ENCODE data around the gene AGPAT1. TPM values are rescaled to one million over a fixed set of nuclear protein-coding genes. Genes with fewer than 3 reads are reported as not detected.
"Not testable (repeated sequence)": the region's sequence is repeated elsewhere in the genome, so short reads cannot be mapped to it uniquely, and the experiment has no call there.

AGPAT1 gene
- total RNA-seq, 1 experiment from 2014 or later: 22.8 TPM

DNA sequence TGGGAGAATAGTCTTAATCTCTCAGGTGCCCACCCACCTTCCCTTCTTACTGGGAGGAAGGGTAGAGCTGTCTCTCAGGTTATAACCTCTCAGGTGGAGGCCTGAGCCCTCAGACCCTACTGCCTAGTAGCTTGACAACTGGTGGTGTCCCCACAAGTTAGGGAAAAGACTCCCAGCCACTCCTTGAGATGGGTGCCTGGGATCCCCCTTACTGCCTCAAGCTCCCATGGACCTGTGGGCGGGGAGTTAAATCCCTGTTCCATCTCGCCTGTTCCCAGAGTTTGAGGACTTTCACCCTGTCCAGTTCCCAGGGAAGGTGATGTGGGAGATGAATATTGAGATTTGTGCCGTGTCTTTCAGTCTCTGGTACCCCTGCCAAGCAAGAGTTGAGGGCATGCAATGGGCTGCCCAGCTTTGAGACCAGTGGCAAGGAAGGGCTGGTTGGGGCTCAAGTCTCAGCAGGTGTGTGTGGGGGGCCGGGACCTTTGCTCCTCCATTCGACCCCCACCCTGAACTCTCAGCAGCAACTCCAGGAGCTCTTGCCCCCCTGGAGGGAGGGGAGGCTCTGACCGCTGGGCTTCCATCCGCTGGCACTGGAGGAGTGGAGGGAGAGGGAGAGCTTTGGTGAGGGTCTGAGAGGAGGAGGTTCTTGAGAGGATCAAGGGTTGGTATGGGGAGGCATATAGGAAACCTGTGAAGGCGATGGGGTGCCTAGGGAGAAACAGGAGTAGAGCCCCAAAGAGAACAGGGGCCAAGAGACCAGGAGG is 15.2 kb upstream of the AGPAT1 start:
- Histone ChIP-seq H3K36me3 (peaks cover 5% of the 10 kb centered on the region; the same call in 1 of the 2 replicates), H3K9me3 (no peaks in the 10 kb centered on the region), H3K27me3 (no peaks in the 10 kb centered on the region), H3K4me3 (no peak overlapping the region)
- no peak for DNase-seq

DNA sequence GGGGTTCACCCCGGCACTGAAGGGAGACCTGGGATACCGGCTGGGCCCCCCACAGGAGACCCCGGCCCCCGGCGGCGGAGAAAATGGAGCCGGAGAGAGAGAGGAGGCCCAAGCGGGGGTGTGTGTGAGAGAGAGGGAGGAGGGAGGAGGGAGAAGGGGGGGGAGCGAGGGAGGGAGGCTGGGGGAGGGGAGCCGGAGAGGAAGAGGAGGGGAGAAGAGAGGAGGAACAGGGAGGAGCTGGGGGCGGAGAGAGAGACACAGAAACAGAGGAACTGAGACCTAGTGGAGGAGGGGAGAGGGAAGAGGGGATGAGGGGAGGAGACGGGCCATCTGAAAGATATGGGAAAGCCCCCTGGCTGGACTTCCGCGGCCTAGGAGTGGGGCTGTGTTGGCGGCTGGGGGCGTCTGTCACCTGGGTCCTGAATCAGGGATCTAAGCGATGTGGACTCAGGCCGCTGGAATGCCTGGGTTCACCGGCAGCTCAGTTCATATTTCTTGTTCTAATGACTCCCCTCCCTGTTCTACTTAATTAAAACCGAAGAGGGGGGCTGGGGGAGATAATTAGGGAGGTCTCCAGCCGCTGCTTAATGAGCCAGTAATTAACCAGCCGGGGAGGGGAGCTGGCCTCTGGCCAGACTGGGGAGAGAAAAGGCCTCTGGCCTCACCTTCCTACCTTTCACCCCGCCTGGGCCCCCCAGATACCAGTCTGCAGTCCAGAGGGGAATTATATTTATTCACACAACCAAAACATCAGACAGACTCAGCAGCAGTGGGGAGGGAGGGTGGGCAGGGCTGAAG is 14.4 kb upstream of the AGPAT1 start, which contains the start of gene PBX2:
PBX2 (minus strand) TSS at position 149 of the 798 bp plus-strand sequence. CDS start 287 bp downstream, outside the sequence.
- peak; percentile 83 for DNase-seq
- no peaks in the 10 kb centered on the region for H3K27me3 ChIP-seq
- no peaks in the 10 kb centered on the region for H3K9me3 ChIP-seq

DNA sequence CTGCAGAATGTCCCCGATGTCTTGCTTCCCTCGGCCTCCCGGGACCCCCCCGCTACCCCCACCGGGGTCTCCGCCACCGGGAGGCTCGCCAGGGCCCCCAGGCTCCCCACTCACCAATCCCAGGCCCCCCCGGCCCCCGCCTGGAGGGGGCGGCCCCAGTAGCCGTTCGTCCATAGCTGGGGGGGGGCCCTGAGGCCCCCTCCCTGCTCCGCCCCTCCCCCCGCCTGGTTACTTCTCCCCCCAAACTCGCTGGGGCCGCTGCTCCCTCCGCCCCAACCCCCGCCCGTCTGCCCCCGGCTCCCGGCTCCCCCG is 13.8 kb upstream of the AGPAT1 start:
- H3K4me3 ChIP-seq: peak overlapping the region; percentile 59
- no peaks in the 10 kb centered on the region for H3K27me3 ChIP-seq
- no peak for DNase-seq
- H3K36me3 ChIP-seq: peaks cover 5% of the 10 kb centered on the region; the same call in 1 of the 2 replicates
- H3K9me3 ChIP-seq: no peaks in the 10 kb centered on the region

More for the DNA sequence above, 14.4 kb upstream of the AGPAT1 start, which contains the start of gene PBX2:
- Histone ChIP-seq H3K36me3 (peaks cover 5% of the 10 kb centered on the region; the same call in 1 of the 2 replicates), H3K4me3 (peak within 1 kb of the TSS; percentile 59)

DNA sequence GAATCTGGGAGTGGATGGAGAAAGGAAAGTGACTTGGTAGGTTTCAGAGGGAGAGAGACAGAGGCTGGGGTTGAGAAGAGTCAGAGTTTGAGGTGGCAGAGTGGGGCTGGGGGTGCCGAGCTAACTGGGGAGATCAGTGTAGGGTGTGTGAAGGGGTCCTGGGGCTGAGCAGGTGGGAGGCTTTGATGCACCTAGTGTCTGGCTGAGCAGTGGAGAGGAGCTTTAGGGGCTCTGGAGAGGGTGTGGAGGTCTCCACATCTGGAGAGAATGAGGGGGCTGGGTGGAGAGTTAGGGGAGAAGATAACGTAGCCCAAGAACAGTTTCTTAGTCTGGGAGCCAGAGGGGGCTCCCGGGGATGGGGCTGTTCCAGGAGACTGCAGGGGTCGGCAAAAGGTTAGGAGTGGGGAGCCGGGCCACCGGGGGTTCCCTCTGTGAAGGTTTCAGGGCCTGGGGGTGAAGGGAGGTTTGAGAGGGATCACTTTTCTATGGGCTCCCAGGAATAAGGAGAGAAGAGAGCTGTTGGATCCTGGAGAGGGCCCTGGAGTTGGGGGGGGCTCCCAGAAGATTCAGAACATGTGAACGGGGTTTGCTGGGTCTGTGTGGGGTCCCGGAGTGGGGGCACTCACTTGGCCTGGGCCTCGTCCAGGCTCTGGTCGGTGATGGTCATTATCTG is 13.3 kb upstream of the AGPAT1 start:
- no peaks in the 10 kb centered on the region for H3K27me3 ChIP-seq
- H3K4me3 ChIP-seq: peak overlapping the region; percentile 59
- peaks cover 5% of the 10 kb centered on the region; the same call in 1 of the 2 replicates for H3K36me3 ChIP-seq
- DNase-seq: no peak
- no peaks in the 10 kb centered on the region for H3K9me3 ChIP-seq

DNA sequence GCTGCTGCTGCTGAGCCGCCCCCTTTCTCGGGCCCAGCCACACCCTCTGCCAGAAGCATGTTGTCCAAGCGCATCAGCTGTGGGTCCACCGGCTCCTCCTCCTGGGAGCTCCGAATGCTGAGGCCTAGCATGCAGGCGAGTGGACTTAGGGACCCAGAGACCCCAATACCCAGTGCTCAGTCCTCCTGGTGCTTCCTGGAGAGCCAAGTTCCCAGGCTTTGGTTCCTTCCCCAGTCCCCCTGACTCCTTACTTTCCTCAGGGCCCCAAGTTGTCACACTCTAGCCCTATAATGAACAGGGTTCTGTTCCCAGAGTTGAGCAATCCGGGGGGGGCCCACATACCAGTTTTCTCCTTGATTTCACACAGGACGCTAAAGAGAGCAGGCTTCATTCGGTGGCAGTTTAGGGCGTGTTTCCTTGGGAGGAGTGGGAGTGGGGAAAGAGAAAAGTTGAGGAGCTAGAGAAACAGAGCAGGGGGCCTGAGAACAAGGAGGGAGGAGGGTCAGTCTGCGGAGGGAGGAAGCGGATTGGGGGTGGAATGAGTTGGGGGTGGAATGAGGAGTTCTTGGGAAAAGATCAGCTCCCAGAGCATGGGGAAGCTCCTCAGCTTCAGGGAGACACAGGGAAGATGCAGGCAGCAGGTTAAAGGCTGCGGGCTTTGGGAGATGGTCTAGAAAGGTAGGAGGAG is 12.6 kb upstream of the AGPAT1 start:
- no peaks in the 10 kb centered on the region for H3K9me3 ChIP-seq
- H3K36me3 ChIP-seq: peaks cover 5% of the 10 kb centered on the region; the same call in 1 of the 2 replicates
- peak overlapping the region; percentile 59 for H3K4me3 ChIP-seq
- no peak for DNase-seq
- no peaks in the 10 kb centered on the region for H3K27me3 ChIP-seq

DNA sequence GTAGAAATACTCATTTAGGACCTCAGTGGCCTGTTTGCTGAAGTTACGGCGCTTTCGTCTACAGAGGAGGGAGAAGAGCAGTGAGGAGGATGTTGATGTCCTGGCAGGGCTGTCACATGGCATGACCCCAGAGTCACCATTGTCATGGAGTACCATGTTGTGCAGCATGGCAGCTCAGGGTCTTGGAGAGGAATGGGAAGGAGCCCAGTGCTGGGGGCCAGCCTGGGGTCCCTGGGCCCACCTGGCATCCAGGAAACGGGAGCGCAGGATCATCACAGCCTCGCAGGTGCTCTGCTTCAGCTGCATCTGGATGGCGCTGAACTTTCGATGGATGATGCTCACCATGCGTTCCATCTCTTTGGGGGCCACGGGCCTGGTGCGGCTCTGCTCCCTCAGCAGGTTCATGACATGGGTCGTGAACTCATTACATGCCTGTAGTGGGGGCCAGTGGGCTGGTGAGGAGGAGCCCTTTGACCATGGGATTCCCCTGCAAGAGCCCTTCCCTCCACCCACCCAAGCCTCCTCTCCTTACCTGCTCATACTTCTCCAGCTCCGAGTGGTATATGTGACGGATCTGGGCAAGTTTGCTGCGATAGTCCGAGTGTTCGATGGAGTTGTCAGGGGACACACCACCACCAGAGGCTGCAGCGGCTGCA is 12.0 kb upstream of the AGPAT1 start:
- H3K4me3 ChIP-seq, H3K27me3 ChIP-seq, H3K9me3 ChIP-seq, DNase-seq, H3K36me3 ChIP-seq: not testable (repeated sequence)

DNA sequence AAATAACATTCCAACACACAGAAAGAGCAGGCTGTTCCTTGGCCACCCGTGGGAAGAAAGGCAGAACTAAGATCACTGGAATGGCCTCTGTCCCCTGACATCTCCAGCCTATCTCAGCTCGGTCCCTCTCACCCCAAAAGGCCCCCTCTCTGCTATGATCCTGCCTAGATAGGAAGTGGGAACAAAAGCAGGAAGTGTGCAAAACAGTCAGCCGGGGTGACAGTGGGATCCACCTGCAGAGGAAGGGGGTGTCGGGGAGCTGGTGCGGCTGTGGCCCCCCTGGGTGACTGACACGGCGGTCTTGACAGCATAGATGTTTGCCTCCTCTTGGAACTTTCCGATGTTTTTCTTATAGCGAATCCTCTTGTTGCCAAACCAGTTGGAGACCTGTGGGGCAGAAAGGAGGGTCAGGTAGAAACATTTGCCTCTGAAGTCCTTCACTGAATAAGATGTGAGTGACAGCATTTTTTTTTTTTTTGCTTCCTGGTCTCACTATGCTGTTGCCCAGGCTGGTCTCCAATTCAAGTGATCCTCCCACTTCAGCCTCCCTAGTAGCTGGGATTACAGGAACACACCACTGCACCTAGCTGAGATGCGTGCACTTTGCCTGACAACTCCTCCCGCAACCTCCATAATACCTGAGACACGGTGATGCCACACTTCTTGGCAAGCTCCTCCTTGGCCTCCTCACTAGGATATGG is 11.3 kb upstream of the AGPAT1 start:
- H3K9me3 ChIP-seq: no peaks in the 10 kb centered on the region
- DNase-seq: no peak
- no peaks in the 10 kb centered on the region for H3K27me3 ChIP-seq
- H3K36me3 ChIP-seq: peaks cover 5% of the 10 kb centered on the region; the same call in 1 of the 2 replicates
- no peak overlapping the region for H3K4me3 ChIP-seq

DNA sequence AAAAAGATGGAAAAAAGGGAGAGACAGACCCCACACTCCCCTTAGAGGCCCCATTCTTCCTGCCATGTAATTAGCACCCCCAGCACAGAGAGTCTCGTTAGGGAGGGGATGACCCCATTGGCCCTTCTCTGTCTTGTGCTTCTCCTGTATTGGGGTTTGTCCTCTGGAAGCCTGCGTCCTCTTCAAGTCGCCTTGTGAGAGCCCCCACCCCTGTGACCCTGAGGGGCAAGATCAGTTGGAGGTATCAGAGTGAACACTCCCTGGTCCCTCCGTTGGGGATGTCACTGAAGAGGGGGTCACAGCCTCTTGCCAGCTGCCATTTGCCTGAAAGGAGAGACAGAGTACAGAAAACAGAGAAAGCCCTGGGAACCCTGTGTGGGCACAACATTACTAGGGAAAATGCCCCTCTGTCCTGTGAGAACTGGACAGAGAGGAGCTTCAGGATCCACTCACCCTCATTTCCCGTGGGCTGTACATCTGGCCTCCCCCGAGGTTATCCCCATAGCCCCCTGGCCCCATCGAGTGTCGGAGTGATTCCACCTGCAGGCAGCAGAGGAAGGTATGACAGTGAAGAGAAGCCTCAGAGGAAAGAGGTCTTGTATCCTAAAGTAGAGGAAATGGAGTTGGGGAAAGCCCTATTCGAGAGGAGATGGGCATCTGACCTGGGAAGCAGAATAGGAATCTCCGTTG is 10.4 kb upstream of the AGPAT1 start:
- H3K4me3 ChIP-seq, H3K27me3 ChIP-seq, H3K9me3 ChIP-seq, H3K36me3 ChIP-seq, DNase-seq: not testable (repeated sequence)

DNA sequence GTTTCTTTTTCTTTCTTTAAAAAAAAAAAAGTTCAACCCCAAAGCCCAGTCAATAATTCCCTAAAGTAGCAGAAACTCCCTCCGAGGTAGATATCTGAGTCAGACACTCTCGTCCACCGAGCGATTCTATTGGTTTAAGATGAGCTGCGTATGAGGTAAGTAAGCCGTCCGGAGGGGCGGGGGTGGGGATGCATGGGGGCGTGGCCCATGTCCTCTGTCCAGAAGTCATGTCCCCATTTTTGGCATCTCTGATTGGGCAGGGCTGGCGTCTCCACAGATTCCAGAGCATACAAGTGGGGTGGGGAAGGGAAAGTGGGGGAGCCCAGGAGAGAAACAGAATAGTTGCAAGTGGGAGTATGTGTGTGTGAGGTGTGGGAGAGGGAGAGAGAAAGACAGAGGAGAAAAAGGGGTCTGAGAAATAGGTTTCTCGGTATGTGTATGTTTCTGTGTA is 9.8 kb upstream of the AGPAT1 start:
- H3K4me3 ChIP-seq, H3K36me3 ChIP-seq, H3K9me3 ChIP-seq, DNase-seq, H3K27me3 ChIP-seq: not testable (repeated sequence)

DNA sequence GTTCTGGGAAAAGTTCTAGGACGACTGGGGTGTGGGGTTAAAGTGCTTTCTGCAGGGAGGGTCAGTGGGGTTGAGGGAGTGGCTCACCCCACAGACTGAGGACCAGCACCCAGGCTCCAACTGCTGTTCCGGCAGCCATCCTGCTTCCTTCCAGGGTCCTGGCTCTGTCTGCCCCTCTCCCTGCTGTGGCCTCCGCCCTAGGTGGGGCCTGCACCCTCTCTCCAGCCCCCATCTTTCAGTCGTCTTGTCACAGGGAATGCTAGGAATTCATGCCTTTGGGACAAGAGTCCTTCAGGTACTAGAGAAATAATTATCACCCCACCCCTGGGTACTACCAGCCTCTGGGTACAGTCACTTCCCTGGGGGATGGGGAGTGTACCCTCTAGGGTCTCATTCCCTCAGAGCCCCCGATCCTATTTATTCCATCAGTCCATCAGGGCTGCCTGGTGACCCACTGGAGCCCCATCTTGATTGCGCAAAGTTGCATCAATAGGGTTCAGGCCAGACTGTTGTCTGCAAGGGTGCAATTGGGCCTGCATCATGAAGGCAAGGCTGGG is 8.3 kb upstream of the AGPAT1 start, which contains the start of gene AGER:
AGER (minus strand) TSS at position 170 of the 557 bp plus-strand sequence; CDS start at position 139, 31 bp downstream.
- H3K9me3 ChIP-seq: no peaks in the 10 kb centered on the region
- DNase-seq: no peak
- H3K27me3 ChIP-seq: no peaks in the 10 kb centered on the region
- peaks cover 5% of the 10 kb centered on the region; the same call in 1 of the 2 replicates for H3K36me3 ChIP-seq
- no peak within 1 kb of the TSS for H3K4me3 ChIP-seq

DNA sequence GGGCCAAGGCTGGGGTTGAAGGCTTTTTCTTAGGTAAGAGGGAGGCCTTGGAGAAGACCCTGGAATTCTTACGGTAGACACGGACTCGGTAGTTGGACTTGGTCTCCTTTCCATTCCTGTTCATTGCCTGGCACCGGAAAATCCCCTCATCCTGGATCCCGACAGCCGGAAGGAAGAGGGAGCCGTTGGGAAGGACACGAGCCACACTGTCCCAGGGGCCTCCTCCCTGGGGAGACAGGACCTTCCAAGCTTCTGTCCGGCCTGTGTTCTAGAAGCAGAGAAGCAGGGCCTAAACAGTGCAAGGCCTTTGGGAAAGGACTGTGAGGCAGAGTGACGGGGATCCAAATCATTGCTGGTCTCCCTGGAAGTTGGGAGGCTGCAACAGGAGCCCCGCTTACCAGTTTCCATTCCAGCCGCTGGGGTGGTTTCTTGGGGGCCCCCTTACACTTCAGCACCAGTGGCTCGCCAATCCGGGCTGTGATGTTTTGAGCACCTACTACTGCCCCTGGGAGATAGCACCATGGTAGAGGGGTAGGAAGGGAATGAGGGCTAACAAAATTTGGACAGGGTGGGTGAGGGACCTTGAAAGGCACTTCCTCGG is 7.7 kb upstream of the AGPAT1 start:
- DNase-seq: no peak
- no peak overlapping the region for H3K4me3 ChIP-seq
- H3K27me3 ChIP-seq: no peaks in the 10 kb centered on the region
- no peaks in the 10 kb centered on the region for H3K9me3 ChIP-seq
- peaks cover 5% of the 10 kb centered on the region; the same call in 1 of the 2 replicates for H3K36me3 ChIP-seq

DNA sequence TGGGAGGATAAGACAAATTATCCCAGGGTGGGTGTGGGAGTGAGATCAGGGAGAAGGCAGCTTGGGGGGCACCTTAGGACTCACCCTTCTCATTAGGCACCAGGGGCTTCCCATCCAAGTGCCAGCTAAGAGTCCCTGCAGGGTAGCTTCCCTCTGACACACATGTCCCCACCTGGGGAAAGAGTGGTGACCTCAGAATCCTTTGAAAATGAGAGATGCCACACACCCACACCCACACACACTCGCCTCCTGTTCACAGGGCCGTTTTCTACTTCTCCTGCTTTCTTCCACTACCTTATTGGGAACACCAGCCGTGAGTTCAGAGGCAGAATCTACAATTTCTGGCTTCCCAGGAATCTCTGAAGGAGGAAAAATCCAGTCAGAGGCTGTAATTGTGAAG is 7.1 kb upstream of the AGPAT1 start:
- peaks cover 5% of the 10 kb centered on the region; the same call in 1 of the 2 replicates for H3K36me3 ChIP-seq
- H3K27me3 ChIP-seq: no peaks in the 10 kb centered on the region
- no peak overlapping the region for H3K4me3 ChIP-seq
- DNase-seq: no peak
- H3K9me3 ChIP-seq: no peaks in the 10 kb centered on the region

DNA sequence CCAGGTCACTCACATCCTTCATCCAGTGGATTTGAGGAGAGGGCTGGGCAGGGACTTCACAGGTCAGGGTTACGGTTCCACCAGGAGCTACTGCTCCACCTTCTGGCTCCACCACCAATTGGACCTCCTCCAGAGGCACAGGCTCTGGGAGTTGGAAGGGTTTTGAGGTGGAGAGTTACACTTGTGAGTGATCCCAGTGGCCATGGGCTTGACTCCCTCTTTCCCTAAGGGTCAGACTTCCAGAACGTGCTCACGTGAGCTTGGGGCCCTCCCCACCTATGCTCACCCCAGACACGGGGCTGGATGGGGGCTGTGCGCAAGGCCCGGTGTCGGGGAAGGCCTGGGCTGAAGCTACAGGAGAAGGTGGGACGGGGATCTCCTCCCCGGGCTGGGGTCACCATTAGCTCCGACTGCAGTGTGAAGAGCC is 6.7 kb upstream of the AGPAT1 start:
- H3K27me3 ChIP-seq: no peaks in the 10 kb centered on the region
- H3K9me3 ChIP-seq: no peaks in the 10 kb centered on the region
- peaks cover 5% of the 10 kb centered on the region; the same call in 1 of the 2 replicates for H3K36me3 ChIP-seq
- DNase-seq: no peak
- H3K4me3 ChIP-seq: no peak overlapping the region

DNA sequence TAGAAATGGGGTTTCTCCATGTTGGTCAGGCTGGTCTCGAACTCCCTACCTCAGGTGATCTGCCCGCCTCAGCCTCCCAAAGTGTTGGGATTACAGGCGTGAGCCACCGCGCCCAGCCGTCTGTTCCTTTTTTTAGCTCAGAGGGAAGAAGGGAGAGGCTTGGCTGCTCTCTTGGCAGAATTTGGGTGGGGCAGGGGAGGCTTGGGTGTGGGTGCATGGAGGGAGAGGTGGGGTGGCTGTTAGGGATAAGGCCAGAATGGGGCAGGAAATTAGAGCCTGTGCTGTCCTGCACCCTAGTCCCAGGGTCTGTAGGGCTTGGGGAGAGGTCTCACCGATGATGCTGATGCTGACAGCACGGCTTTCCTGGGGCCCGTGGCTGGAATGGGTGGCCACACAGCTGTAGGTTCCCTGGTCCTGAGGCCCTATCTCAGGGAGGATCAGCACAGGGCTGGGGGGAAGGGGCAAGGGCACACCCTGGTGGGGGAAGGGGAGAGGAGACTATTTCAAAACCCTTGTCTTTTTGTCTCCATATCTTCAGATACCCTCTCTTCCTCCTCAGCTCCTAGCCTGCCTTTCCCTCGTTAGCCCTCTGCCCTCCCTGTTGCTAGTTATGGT is 6.1 kb upstream of the AGPAT1 start:
- H3K9me3 ChIP-seq: no peaks in the 10 kb centered on the region
- H3K4me3 ChIP-seq: no peak overlapping the region
- H3K27me3 ChIP-seq: no peaks in the 10 kb centered on the region
- no peak for DNase-seq
- peaks cover 4% of the 10 kb centered on the region; the same call in 1 of the 2 replicates for H3K36me3 ChIP-seq

Measured in MG63 (cell line).